ENCODE measurements around the gene IGF2BP1. TPM values are rescaled to one million over a fixed set of nuclear protein-coding genes. Genes with fewer than 3 reads are reported as not detected.

Gene IGF2BP1
- total and polyA plus RNA-seq, 2 of the 8 experiments (the other 6 are each of a cell fraction or from before 2014, with no cell fraction given): 41.6 to 513 TPM

DNA sequence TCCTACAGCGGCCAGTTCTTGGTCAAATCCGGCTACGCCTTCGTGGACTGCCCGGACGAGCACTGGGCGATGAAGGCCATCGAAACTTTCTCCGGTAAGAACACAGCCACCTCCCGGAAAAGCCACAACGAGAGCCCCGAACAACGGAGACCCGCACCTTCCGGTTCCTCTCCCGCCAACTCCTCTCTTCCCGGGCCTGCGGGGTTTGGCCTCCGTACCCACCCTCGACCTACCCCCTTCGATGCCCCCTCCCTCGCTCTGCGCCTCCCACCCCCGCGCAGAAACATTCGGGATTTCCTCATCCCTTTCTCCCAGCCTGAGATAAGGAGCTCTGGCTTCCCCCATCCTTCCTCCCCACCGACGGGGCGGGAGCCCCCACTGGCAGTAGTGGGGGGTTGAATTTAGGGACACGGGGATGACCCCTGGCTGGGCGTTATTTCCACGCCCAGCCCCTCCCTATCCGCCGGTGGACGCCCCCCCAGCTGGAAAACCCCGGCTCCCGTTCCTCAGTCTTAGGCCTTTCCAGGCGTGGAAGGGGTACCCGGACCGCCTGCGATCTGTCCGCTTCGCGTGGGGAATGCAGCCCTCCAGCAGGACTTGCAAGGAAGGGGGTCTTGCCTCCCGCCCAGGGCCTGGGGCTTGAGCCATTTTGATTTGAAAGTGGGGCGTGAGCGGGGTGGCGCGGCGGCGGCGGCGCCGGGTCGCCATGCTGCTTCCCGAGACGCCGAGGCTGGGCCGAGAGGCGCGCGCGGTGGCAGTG lies 822 bp downstream of the IGF2BP1 start (continued):
- TF ChIP-seq, protein P1, sequence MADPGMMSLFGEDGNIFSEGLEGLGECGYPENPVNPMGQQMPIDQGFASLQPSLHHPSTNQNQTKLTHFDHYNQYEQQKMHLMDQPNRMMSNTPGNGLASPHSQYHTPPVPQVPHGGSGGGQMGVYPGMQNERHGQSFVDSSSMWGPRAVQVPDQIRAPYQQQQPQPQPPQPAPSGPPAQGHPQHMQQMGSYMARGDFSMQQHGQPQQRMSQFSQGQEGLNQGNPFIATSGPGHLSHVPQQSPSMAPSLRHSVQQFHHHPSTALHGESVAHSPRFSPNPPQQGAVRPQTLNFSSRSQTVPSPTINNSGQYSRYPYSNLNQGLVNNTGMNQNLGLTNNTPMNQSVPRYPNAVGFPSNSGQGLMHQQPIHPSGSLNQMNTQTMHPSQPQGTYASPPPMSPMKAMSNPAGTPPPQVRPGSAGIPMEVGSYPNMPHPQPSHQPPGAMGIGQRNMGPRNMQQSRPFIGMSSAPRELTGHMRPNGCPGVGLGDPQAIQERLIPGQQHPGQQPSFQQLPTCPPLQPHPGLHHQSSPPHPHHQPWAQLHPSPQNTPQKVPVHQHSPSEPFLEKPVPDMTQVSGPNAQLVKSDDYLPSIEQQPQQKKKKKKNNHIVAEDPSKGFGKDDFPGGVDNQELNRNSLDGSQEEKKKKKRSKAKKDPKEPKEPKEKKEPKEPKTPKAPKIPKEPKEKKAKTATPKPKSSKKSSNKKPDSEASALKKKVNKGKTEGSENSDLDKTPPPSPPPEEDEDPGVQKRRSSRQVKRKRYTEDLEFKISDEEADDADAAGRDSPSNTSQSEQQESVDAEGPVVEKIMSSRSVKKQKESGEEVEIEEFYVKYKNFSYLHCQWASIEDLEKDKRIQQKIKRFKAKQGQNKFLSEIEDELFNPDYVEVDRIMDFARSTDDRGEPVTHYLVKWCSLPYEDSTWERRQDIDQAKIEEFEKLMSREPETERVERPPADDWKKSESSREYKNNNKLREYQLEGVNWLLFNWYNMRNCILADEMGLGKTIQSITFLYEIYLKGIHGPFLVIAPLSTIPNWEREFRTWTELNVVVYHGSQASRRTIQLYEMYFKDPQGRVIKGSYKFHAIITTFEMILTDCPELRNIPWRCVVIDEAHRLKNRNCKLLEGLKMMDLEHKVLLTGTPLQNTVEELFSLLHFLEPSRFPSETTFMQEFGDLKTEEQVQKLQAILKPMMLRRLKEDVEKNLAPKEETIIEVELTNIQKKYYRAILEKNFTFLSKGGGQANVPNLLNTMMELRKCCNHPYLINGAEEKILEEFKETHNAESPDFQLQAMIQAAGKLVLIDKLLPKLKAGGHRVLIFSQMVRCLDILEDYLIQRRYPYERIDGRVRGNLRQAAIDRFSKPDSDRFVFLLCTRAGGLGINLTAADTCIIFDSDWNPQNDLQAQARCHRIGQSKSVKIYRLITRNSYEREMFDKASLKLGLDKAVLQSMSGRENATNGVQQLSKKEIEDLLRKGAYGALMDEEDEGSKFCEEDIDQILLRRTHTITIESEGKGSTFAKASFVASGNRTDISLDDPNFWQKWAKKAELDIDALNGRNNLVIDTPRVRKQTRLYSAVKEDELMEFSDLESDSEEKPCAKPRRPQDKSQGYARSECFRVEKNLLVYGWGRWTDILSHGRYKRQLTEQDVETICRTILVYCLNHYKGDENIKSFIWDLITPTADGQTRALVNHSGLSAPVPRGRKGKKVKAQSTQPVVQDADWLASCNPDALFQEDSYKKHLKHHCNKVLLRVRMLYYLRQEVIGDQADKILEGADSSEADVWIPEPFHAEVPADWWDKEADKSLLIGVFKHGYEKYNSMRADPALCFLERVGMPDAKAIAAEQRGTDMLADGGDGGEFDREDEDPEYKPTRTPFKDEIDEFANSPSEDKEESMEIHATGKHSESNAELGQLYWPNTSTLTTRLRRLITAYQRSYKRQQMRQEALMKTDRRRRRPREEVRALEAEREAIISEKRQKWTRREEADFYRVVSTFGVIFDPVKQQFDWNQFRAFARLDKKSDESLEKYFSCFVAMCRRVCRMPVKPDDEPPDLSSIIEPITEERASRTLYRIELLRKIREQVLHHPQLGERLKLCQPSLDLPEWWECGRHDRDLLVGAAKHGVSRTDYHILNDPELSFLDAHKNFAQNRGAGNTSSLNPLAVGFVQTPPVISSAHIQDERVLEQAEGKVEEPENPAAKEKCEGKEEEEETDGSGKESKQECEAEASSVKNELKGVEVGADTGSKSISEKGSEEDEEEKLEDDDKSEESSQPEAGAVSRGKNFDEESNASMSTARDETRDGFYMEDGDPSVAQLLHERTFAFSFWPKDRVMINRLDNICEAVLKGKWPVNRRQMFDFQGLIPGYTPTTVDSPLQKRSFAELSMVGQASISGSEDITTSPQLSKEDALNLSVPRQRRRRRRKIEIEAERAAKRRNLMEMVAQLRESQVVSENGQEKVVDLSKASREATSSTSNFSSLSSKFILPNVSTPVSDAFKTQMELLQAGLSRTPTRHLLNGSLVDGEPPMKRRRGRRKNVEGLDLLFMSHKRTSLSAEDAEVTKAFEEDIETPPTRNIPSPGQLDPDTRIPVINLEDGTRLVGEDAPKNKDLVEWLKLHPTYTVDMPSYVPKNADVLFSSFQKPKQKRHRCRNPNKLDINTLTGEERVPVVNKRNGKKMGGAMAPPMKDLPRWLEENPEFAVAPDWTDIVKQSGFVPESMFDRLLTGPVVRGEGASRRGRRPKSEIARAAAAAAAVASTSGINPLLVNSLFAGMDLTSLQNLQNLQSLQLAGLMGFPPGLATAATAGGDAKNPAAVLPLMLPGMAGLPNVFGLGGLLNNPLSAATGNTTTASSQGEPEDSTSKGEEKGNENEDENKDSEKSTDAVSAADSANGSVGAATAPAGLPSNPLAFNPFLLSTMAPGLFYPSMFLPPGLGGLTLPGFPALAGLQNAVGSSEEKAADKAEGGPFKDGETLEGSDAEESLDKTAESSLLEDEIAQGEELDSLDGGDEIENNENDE (IDR thresholded peaks at IDR 0.05; ENCODE audit: insufficient replicate concordance, low read length): no peak
- TF ChIP-seq SAP30 (IDR thresholded peaks at IDR 0.05; ENCODE audit: insufficient read depth, insufficient replicate concordance, low read length): peak; percentile 42
- no peak for TF ChIP-seq RNF2 (IDR thresholded peaks at IDR 0.05; ENCODE audit: borderline replicate concordance, low read depth, low read length, missing control alignments, poor library complexity, severe bottlenecking)
- peak; percentile 38; the same call in 1 of the 2 replicates for TF ChIP-seq YY1 (IDR thresholded peaks at IDR 0.05; ENCODE audit: low read depth, low read length)
- TF ChIP-seq SIN3A (conservative IDR thresholded peaks at IDR 0.05 in 1 of 2, IDR thresholded peaks at IDR 0.05 in 1 of 2; ENCODE audit: low read depth in 1 of 2, low read length in 2 of 2): peak in 1 of 2 experiments; percentile 37; a peak in 1 of 4 replicates
- peak in 1 of 2 experiments; percentile 68; a peak in 1 of 4 replicates for TF ChIP-seq HDAC2 (IDR thresholded peaks at IDR 0.05; ENCODE audit: borderline replicate concordance in 1 of 2, low read depth in 2 of 2, low read length in 2 of 2)
- TF ChIP-seq ASH2L (IDR thresholded peaks at IDR 0.05; ENCODE audit: low read length): peak; percentile 38
